Smooth muscle cell of the brain vasculature (primary cell): ENCODE data around the gene IQGAP1.
"Not testable (repeated sequence)": the region's sequence is repeated elsewhere in the genome, so short reads cannot be mapped to it uniquely, and the experiment has no call there.

Source experiments
- DNase-seq: peaks from one replicate; pipeline ENCODE4 v3.0.0-alpha.2; 2012; ENCODE audit warnings: low read depth, low spot score

Gene IQGAP1

DNA sequence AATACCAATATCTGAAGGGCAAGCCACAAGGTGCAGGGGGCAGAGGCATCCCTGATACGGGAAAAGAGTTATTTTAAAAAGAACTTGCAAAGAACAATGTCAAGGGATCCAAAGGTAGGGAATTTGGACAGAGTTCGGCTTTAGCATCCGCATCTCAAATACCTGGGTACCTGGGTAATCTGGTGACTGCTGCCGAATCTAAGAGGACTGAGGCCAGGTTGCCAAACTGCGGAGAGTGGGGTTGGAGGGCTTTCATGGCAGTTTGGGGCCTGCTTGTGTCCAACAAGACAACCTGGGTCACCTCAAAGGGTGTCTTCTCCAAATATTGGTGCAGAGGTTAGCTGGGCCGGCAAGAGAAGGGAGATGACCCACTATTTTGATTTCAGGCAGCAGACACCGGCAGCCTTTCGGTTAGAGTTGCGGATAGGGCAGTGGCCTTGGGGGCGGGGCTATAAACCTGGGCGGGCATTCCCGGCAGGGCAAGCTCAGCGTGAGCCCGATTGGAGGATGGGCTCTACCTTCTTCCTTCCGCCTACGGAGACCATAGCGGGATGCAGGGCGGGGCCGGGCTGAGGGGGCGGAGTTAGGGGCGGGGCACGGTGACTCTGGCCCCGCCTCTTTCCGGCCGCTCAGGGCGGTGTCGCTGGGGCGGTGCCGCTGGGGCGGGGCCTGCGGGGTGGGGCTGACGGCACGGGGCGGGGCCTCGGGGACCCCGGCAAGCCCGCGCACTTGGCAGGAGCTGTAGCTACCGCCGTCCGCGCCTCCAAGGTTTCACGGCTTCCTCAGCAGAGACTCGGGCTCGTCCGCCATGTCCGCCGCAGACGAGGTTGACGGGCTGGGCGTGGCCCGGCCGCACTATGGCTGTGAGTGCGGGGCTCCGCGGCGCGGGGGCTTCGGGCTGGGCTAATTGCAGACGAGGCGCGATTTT is at the start of gene IQGAP1:
Gene IQGAP1 (plus strand): TSS at position 709 of the 928 bp plus-strand sequence. CDS start 100 bp downstream, at position 809.
- peak; percentile 88 for DNase-seq

- no peak for DNase-seq
These were observed 49.5 kb upstream of the IQGAP1 start for GRCh38 chr15:90338532-90338931.

- no peak for DNase-seq
These were observed 47.7 kb upstream of the IQGAP1 start for GRCh38 chr15:90340345-90340744.

- no peak for DNase-seq
These were observed 44.7 kb upstream of the IQGAP1 start for GRCh38 chr15:90343302-90343790.

- no peak for DNase-seq
These were observed 43.4 kb upstream of the IQGAP1 start for GRCh38 chr15:90344662-90345061.

DNA sequence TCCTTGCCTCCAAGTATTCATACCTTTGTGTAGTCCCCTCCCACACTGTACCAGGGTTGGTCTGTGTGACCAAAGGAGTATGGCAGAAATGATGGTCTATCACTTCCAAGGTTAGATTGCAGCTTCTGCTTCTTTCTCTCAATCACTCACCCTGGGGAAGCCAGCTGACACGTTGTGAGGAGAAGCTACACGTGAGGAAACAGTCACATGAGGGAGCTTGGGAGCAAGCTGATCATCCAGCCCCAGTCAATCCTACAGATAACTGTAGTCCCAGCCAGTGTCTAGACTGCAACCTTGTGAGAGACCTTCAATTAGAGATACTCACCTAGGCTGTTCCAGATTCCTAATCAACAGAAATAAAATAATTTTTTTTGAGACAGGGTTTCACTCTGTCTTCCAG is 42.2 kb upstream of the IQGAP1 start:
- no peak for DNase-seq

GRCh38 chr15:90347431-90348065 is 40.5 kb upstream of the IQGAP1 start:
- not testable (repeated sequence) for DNase-seq

GRCh38 chr15:90348456-90348855 is 39.6 kb upstream of the IQGAP1 start:
- DNase-seq = no peak

- DNase-seq = no peak
These were observed 39.0 kb upstream of the IQGAP1 start for GRCh38 chr15:90349072-90349471.

DNA sequence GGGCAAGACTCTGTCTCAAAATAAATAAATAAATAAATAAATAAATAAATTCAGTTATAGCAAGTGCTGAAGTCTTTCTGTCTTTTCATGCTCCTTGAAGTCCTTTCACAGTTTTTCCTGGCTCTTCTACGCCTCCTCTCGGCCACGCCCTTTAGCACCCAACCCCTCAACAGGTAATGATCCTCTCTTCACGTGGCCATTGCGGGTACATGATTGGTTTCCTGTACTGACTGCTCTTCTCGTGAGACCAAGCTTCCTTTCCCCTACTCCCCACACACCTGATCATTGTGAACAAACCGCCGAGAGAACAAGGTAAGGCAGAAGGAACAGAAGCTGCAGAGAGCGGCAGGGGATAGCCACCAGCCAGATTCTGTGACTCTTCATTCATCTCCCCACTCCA is 38.2 kb upstream of the IQGAP1 start:
- no peak for DNase-seq

DNA sequence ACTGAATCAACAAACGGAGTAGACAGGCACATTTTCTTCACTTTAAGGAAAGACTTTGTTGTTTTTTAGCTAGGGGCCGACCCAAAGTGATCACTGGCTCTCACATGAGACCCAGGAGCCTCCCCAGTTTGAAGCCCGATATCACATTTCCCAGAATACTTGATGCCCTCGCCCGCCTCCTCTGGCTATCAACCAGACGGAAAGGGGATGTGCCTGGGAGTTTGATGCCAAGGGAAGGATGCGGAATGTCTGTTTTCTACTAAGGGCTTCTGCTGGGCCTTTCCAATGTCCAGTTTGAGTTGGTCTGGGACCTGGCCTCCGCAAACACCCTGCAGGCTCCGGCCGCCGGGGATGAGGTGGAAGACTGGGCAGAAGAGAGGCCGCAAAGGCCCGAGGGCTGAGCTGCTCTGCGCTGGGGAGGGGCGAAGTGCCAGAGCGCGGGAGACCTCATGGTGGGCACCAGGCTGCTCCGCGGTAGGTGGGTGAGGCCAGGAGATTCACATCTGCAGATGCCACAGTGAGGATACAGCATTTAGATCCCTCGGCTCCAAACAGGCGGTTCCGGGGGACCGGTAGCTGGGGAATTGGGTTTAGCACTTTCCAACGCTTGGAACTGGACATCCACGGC is 36.4 kb upstream of the IQGAP1 start:
- no peak for DNase-seq

DNA sequence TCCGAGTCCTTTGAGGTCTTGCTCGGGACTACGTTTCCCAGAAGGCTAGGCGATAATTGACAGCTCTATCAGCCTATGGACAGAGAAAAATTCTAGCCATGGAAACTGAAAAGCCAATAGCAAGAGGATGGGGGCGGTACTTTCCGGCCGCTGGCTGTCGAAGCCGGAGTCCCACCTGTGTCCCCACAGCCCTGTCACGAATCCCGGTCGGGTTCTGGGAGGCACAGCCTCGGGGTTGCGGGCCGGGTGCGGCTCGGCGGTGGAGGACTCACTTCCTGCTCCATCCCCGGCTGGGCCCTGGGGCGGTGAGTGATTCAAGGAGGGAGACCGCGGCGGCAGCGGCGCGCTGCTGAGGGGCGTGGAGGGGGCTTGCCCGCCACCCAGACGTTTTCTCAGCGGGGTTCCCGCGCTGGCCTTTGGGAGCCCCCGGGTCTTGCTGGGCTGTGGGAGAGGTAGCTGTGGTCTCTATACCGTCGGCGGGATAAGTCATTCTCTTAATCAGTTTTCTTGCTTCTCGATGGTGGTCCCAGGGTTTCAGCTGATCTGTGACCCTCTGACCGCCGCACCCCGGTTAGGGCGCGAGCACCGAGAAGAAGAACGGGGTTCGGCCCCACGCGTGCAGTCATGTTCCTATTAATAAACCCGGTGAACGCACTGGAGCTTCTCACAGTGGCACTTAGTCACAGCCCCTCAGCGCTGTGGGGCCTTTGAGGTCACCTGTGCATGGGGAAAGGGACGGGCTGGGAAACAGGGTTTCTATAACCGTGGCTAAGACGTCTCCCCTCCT is 35.7 kb upstream of the IQGAP1 start, which contains the start of gene ZNF774:
Gene ZNF774 (plus strand): TSS at position 178 of the 787 bp plus-strand sequence. CDS start 2,377 bp downstream, outside the sequence.
- DNase-seq = peak; percentile 80

- no peak for DNase-seq
These were observed 33.1 kb upstream of the IQGAP1 start for GRCh38 chr15:90354986-90355385.

DNA sequence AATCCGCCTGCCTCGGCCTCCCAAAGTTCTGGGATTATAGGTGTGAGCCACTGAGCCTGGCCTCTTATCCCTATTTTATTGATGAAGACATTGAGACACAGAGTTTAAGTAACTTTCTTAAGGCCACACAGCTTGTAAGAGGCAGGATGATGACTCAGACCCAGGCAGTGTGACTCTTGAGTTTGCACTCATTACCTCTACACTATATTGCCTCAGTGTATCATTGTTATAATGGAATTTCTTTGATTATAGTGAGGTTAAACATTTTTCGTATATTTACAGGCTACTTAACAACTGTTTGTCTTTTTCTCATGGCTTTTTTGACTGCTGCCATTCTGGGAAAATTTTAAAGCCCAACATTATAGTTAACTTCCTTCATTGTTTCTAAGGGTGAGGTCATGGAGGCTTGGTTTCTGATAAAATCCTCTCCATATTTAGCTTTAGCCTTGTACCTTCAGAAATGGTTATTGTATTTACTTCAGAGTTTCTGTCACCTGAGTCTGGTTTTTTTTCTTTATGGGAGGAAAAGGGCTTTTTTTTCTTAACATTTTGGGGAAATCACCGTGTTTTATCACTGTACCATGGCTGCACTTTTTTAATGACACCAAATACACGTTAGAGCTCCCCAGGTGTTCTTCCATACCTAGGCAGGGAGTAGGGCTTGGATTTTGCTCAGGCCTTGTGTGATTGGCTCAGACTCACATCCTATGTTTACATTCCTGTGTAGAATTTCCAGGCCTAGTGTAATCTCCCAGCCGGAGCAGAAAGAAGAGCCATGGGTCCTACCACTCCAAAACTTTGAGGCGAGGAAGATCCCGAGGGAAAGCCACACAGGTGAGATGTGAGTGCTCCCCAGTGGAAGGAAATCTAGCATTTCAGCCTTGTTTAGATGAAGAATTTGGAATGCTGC is 29.7 kb upstream of the IQGAP1 start:
- DNase-seq = no peak

DNA sequence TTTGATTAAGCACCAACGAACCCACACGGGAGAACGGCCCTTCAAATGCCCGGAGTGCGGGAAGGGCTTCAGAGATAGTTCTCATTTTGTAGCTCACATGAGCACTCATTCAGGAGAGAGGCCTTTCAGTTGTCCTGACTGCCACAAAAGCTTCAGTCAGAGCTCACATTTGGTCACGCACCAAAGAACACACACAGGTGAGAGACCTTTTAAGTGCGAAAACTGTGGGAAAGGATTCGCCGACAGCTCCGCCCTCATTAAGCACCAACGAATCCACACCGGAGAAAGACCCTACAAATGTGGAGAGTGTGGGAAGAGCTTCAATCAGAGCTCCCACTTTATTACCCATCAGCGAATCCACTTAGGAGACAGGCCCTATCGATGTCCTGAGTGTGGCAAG is 27.3 kb upstream of the IQGAP1 start:
- DNase-seq = no peak

DNA sequence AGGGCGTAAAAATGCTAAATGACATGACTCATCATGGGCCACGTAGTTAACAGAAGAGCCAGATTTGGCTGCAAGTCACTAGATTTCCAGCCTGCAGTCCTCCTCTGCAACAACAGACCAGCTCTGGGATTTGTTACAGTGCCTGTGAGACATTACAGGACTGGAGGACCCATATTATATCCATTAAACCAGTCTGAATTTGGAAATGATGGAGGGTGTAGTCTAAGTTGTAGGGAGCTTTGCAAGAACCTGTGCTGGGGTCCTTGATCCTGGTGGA is 25.2 kb upstream of the IQGAP1 start:
- DNase-seq = no peak

- no peak for DNase-seq
These were observed 23.8 kb upstream of the IQGAP1 start for GRCh38 chr15:90364251-90364650.

GRCh38 chr15:90365414-90366055 is 22.5 kb upstream of the IQGAP1 start:
- DNase-seq = no peak

- no peak for DNase-seq
These were observed 20.5 kb upstream of the IQGAP1 start for GRCh38 chr15:90367576-90367975.

GRCh38 chr15:90375071-90375470 is 13.0 kb upstream of the IQGAP1 start:
- no peak for DNase-seq
